ENCODE results near the gene TLR2. TPM values are rescaled to one million over a fixed set of nuclear protein-coding genes. Genes with fewer than 3 reads are reported as not detected.
A peak's percentile ranks its signal among the peaks of the same experiment; 100 is the strongest.

TLR2 gene
- total RNA-seq (2021; ENCODE audit: unreplicated experiment) (0.28 TPM), Bru-seq, nascent RNA (percentile 7 among the genes with signal in this experiment), BruChase-seq, experiment 1, labeled RNA remaining after a 2-hour chase (percentile 18 among the genes with signal in this experiment), BruChase-seq, experiment 2, labeled RNA remaining after a 6-hour chase (percentile 20 among the genes with signal in this experiment)
- polyA plus RNA-seq (2012; ENCODE audit: insufficient read length): not detected
- long read RNA-seq: 0 reads

- Histone ChIP-seq H3K27ac (ENCODE audit: low read length) (no peak within 1 kb of the TSS), H3K27me3 (ENCODE audit: control insufficient read depth, insufficient read depth, low read length) (peaks cover 15% of the 10 kb centered on the region), H3K36me3 (ENCODE audit: control insufficient read depth, insufficient read depth, low read length) (no peaks in the 10 kb centered on the region), H3K4me3 (ENCODE audit: low read depth in 2 of 2, low read length in 2 of 2) (peak within 1 kb of the TSS; percentile 39 to 52), H3K4me1 (ENCODE audit: control insufficient read depth, insufficient read depth, low read length) (no peaks in the 10 kb centered on the region), H3K9me3 (ENCODE audit: control insufficient read depth, insufficient read depth, low read depth, low read length) (no peaks in the 10 kb centered on the region)
- BruUV-seq (replicated peaks): no TSS peak
- DNase-seq (ENCODE audit: low read depth, low spot score) (no peak), ATAC-seq (peak; percentile 79)
- intact Hi-C loops (cut with micrococcal nuclease; ENCODE audit: unreplicated experiment) (no loop called here), in situ Hi-C loops (cut with HindIII; ENCODE audit: low pct_unique_long_range_greater_than_20kb, low sequenced_read_pairs) (no loop called here)
- TF ChIP-seq TCF7L2 (IDR thresholded peaks at IDR 0.05; ENCODE audit: low read depth, low read length): no peak
- no peak for TF ChIP-seq REST (IDR thresholded peaks at IDR 0.05; ENCODE audit: insufficient read depth in 1 of 2, low read depth in 2 of 2, low read length in 1 of 2)
- TF ChIP-seq POLR2AphosphoS5 (IDR thresholded peaks at IDR 0.05; ENCODE audit: low read depth, low read length): no peak
- no peak for TF ChIP-seq SIN3A (IDR thresholded peaks at IDR 0.05; ENCODE audit: borderline replicate concordance, insufficient read depth, low read depth, low read length)
- CTCF ChIA-PET: interaction anchor here (0.6 kb wide), 1 partner anchor 14 kb away, joined by 9 read pairs; no protein-coding TSS in a partner anchor
- POLR2A ChIA-PET: no interaction called here
These were observed at the start of gene TLR2 for GRCh38 chr4:153684182-153684970. TLR2 (plus strand) TSS chr4:153684280; CDS start chr4:153702908, 18,628 bp downstream.

DNA sequence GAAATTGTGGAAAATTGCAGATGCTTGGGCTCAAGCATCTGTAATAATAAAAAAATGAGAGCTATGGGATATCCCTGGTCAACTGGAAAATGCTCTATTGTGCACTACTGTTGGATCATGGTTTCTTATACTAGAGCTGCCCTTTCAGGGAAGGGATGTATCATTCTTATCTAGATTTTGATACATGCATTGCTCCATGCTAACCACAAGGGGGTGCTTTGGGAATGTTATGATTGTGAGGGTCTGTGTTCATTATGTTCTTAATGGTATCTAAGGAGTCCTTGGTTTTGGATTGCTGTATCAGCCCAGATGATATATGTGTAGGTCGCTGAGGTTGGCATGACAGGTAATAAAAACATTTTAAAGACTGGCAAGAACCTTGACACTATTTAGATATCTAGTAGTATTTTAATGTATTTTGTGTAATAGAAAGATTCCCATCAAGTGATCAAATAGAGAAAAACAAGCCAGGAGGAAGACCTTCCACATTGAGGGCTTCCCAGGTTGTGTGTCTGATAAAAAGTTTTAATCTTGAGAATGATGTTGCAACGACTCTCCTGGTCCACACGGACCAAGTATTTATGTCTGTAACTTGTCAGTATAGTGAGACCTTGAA, 49.2 kb upstream of the TLR2 start:
- ChIA-PET CTCF (no interaction called here), POLR2A (no interaction called here)
- DNase-seq (ENCODE audit: low read depth, low spot score): no peak
- no peak for ATAC-seq
- no peaks in the 10 kb centered on the region for H3K36me3 ChIP-seq (ENCODE audit: control insufficient read depth, insufficient read depth, low read length)
- intact Hi-C loops (cut with micrococcal nuclease; ENCODE audit: unreplicated experiment): no loop called here
- H3K4me3 ChIP-seq (ENCODE audit: low read depth in 2 of 2, low read length in 2 of 2): no peak overlapping the region
- no peaks in the 10 kb centered on the region for H3K4me1 ChIP-seq (ENCODE audit: control insufficient read depth, insufficient read depth, low read length)
- no peaks in the 10 kb centered on the region for H3K27me3 ChIP-seq (ENCODE audit: control insufficient read depth, insufficient read depth, low read length)
- H3K27ac ChIP-seq (ENCODE audit: low read length): no peak overlapping the region
- H3K9me3 ChIP-seq (ENCODE audit: control insufficient read depth, insufficient read depth, low read depth, low read length): no peaks in the 10 kb centered on the region
- TF ChIP-seq SIN3A (IDR thresholded peaks at IDR 0.05; ENCODE audit: borderline replicate concordance, insufficient read depth, low read depth, low read length) (no peak), CTCF (IDR thresholded peaks at IDR 0.05) (peak; percentile 51)
- in situ Hi-C loops (cut with HindIII; ENCODE audit: low pct_unique_long_range_greater_than_20kb, low sequenced_read_pairs): no loop called here
- BruUV-seq (replicated peaks): no TSS peak
